ENCODE measurements around the gene GPATCH2L.

GRCh38 chr14:76259029-76259735, 107.5 kb downstream of the GPATCH2L start:
- TF ChIP-seq CTCF (IDR thresholded peaks at IDR 0.05) (no peak), EP300 (IDR thresholded peaks at IDR 0.05) (no peak), POLR2A (IDR thresholded peaks at IDR 0.05) (no peak)
